Choroid plexus epithelial cell (primary cell): ENCODE results near the gene ZNF718.
"Not testable (repeated sequence)": the region's sequence is repeated elsewhere in the genome, so short reads cannot be mapped to it uniquely, and the experiment has no call there.

Experiments used
- DNase-seq: peaks from one replicate; pipeline ENCODE4 v3.0.0-alpha.2; 2010; ENCODE audit warnings: low read depth
- H3K4me3 ChIP-seq: 2 replicates; pipeline ENCODE4 v1.5.1; 2011; ENCODE audit warnings: low read depth, mild to moderate bottlenecking, control low read depth, low read length, moderate library complexity
- CTCF ChIP-seq: conservative IDR thresholded peaks from 2 replicates; pipeline ENCODE4 v1.5.1; 2011; ENCODE audit warnings: low read depth, mild to moderate bottlenecking, control low read depth, inconsistent platforms, low read length, moderate library complexity

ZNF718 gene

DNA sequence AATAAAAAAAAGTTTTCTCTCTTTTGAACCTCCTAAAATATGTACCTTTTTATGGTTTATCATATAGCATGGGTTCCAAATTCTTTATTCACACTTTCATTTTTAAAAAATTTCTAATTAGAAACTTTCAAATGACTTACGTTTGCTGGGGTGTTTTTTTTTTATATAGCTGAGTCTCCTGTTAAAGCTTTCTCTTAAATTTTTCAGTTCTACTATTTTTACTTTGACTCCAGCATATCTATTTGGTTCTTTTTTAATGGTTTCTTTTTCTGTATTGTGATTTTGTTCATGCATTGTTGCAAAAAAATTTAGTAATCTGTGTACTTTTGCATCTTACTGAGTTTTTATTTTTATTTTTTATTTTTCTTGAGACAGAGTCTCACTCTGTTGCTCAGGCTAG is 22.3 kb downstream of the ZNF718 start:
- H3K4me3 ChIP-seq, result no peak overlapping the region
- TF ChIP-seq CTCF, result no peak
- no peak for DNase-seq

DNA sequence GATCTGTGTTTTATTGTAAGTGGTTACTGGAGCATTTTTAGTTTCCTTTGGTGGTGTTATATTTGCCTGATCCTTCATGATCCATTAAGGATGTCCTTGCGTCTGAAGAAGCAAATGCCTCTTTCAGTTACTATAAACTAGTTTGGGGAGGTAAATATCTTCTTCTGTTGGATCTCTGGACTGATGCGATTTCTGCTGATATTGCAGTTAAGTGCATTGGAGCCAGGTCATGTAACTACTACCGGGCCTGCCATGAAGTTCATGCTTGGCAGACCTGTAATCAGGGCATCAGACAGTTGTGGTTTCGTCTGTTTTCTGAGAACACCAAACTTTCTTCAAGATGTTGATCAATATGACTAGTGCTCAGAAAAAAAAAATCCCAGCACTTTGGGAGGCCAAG is 22.9 kb downstream of the ZNF718 start:
- TF ChIP-seq CTCF, result no peak
- no peak overlapping the region for H3K4me3 ChIP-seq
- DNase-seq, result no peak

DNA sequence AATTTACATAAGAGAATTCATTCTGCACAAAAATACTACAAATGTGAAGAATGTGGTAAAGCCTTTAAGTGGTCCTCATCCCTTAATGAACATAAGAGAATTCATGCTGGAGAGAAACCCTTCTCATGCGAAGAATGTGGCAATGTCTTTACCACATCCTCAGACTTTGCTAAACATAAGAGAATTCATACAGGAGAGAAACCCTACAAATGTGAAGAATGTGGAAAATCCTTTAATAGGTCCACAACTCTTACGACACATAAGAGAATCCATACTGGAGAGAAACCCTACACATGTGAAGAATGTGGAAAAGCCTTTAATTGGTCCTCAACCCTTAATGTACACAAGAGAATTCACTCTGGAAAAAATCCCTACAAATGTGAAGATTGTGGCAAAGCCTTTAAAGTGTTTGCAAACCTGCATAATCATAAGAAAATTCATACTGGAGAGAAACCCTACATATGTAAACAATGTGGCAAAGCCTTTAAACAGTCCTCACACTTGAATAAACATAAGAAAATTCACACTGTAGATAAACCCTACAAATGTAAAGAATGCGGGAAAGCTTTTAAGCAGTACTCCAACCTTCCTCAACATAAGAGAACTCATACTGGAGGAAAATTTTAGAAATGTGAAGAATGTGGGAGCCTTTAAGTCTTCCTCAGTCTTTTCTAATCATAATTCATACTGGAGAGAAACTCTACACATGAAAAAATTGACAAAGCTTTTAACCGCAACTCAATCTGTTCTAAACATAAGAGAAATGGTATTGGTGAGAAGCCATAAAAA is 37.4 kb downstream of the ZNF718 start:
- TF ChIP-seq CTCF, result no peak
- H3K4me3 ChIP-seq, result no peak overlapping the region
- DNase-seq, result peak; percentile 6

DNA sequence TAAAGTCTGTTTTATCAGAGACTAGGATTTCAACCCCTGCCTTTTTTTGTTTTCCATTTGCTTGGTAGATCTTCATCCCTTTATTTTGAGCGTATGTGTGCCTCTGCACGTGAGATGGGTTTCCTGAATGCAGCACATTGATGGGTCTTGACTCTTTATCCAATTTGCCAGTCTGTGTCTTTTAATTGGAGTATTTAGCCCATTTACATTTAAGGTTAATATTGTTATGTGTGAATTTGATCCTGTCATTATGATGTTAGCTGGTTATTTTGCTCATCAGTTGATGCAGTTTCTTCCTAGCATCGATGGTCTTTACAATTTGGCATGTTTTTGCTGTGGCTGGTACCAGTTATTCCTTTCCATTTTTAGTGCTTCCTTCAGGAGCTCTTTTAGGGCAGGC is 45.3 kb downstream of the ZNF718 start:
- not testable (repeated sequence) for H3K4me3 ChIP-seq, DNase-seq

GRCh38 chr4:171318-171717 is 47.0 kb downstream of the ZNF718 start:
- not testable (repeated sequence) for DNase-seq

GRCh38 chr4:173666-174314 is 49.5 kb downstream of the ZNF718 start:
- no peak for DNase-seq
- no peak for TF ChIP-seq CTCF
- H3K4me3 ChIP-seq, result no peak overlapping the region

More at GRCh38 chr4:171318-171717, 47.0 kb downstream of the ZNF718 start:
- H3K4me3 ChIP-seq, result not testable (repeated sequence)

DNA sequence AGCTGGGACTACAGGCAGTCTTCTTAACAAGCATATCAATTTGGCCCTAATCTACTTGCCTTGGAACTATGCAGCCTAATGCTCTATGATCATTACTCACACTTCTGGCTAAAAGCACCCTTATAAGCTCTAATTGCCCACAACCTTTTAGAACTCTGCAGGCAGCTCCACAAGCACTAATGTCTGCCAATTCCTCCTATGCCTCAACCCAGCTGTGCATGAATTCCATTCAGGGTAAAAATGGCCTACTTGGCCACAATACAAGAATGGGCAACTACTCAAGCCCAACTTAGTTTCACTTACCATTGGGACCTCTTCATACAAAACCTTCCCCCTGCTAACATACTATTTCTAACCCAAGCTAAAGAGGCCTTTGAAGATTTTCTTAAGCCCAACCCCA is 51.7 kb downstream of the ZNF718 start:
- no peak overlapping the region for H3K4me3 ChIP-seq
- TF ChIP-seq CTCF, result no peak
- DNase-seq, result no peak

- H3K4me3 ChIP-seq, result no peak overlapping the region
- no peak for DNase-seq
- TF ChIP-seq CTCF, result no peak
Observed at GRCh38 chr4:176995-177394, 52.7 kb downstream of the ZNF718 start.

- H3K4me3 ChIP-seq, DNase-seq: not testable (repeated sequence)
Observed at GRCh38 chr4:182225-182624, 57.9 kb downstream of the ZNF718 start.
